GM23338 (cell line): Measurements from ENCODE around the gene BTBD1. TPM values are rescaled to one million over a fixed set of nuclear protein-coding genes. Genes with fewer than 3 reads are reported as not detected.
"Not testable (repeated sequence)": the region's sequence is repeated elsewhere in the genome, so short reads cannot be mapped to it uniquely, and the experiment has no call there.

Experiments
- ATAC-seq: fragments of 200-7000 bp; cut with Tn5 transposase; 3 replicates; pipeline ENCODE4 v1.9.1; 2020
- DNase-seq: peaks from one replicate; pipeline ENCODE4 v3.0.0-alpha.2; 2015; ENCODE audit warnings: low spot score
- H2AFZ ChIP-seq: fragments of 200-600 bp; sonication (generic); 2 replicates; pipeline ENCODE4 v1.8.0; 2016; ENCODE audit warnings: antibody characterized with exemption, mild to moderate bottlenecking, moderate library complexity
- H3F3A ChIP-seq: fragments of 200-600 bp; sonication (generic); replicated peaks from 2 replicates; pipeline ENCODE4 v1.8.0; 2017; ENCODE audit warnings: antibody characterized with exemption, mixed run types, low read depth
- H3K27ac ChIP-seq: fragments of 200-600 bp; sonication (generic); 2 replicates; pipeline ENCODE4 v1.6.1; 2016; ENCODE audit warnings: low read depth
- H3K27me3 ChIP-seq: fragments of 200-600 bp; sonication (generic); 2 replicates; pipeline ENCODE4 v1.8.0; 2016; ENCODE audit warnings: mild to moderate bottlenecking, mixed run types, moderate library complexity; ENCODE audit not compliant: insufficient read depth
- H3K36me3 ChIP-seq: fragments of 200-600 bp; sonication (generic); 2 replicates; pipeline ENCODE4 v1.8.0; 2016; ENCODE audit warnings: mild to moderate bottlenecking; ENCODE audit not compliant: insufficient read depth
- H3K4me1 ChIP-seq: fragments of 200-600 bp; sonication (generic); 2 replicates; pipeline ENCODE4 v1.8.0; 2016; ENCODE audit warnings: mild to moderate bottlenecking, moderate library complexity; ENCODE audit not compliant: insufficient read depth
- H3K4me2 ChIP-seq: fragments of 200-600 bp; sonication (generic); 2 replicates; pipeline ENCODE4 v1.7.1; 2017; ENCODE audit warnings: mixed run types
- H3K4me3 ChIP-seq: fragments of 200-600 bp; sonication (generic); 2 replicates; pipeline ENCODE4 v1.6.1; 2016; ENCODE audit warnings: mixed run types
- H3K79me2 ChIP-seq: fragments of 200-600 bp; sonication (generic); replicated peaks from 2 replicates; pipeline ENCODE4 v1.8.0; 2017; ENCODE audit warnings: mild to moderate bottlenecking; ENCODE audit not compliant: insufficient read depth
- H3K9me2 ChIP-seq: fragments of 200-600 bp; sonication (generic); 2 replicates; pipeline ENCODE4 v1.8.0; 2017; ENCODE audit not compliant: insufficient read depth
- H4K20me1 ChIP-seq: fragments of 200-600 bp; sonication (generic); replicated peaks from 2 replicates; pipeline ENCODE4 v1.8.0; 2017; ENCODE audit warnings: mild to moderate bottlenecking; ENCODE audit not compliant: insufficient read depth
- H3K27ac Mint-ChIP-seq: 2 replicates; pipeline ENCODE4 v1.8.0; 2020; ENCODE audit warnings: inconsistent platforms, mild to moderate bottlenecking, moderate library complexity, mixed read lengths
- H3K27me3 Mint-ChIP-seq: 3 replicates; pipeline ENCODE4 v1.8.0; 2022; ENCODE audit warnings: low read depth, mild to moderate bottlenecking, moderate library complexity, mixed read lengths, inconsistent platforms; ENCODE audit not compliant: insufficient read depth, poor library complexity
- H3K36me3 Mint-ChIP-seq: 3 replicates; pipeline ENCODE4 v1.8.0; 2021; ENCODE audit warnings: low read depth, mild to moderate bottlenecking, inconsistent platforms, moderate library complexity, mixed read lengths
- H3K4me1 Mint-ChIP-seq: 3 replicates; pipeline ENCODE4 v1.8.0; 2020; ENCODE audit warnings: mild to moderate bottlenecking, inconsistent platforms, mixed read lengths
- H3K4me3 Mint-ChIP-seq: 3 replicates; pipeline ENCODE4 v1.8.0; 2021; ENCODE audit warnings: moderate library complexity, mild to moderate bottlenecking, inconsistent platforms, mixed read lengths
- H3K9me3 Mint-ChIP-seq: 3 replicates; pipeline ENCODE4 v1.8.0; 2020; ENCODE audit warnings: moderate library complexity, mild to moderate bottlenecking, inconsistent platforms, mixed read lengths
- CREB1 ChIP-seq: fragments of 250-450 bp; sonication (Bioruptor Pico); IDR thresholded peaks from 2 replicates; pipeline ENCODE4 v1.5.0; 2020; ENCODE audit warnings: low read depth, mild to moderate bottlenecking, moderate library complexity
- ETS1 ChIP-seq: IDR thresholded peaks from 2 replicates; pipeline ENCODE4 v1.6.1; 2016; ENCODE audit warnings: antibody characterized with exemption
- JUNB ChIP-seq: IDR thresholded peaks from one replicate; pipeline ENCODE4 v1.6.1; 2016; ENCODE audit warnings: antibody characterized with exemption; ENCODE audit not compliant: unreplicated experiment
- POLR2AphosphoS5 ChIP-seq: IDR thresholded peaks from 2 replicates; pipeline ENCODE4 v1.6.1; 2016; ENCODE audit warnings: antibody characterized with exemption, low read depth
- polyA plus RNA-seq: library from polyadenylated mRNA; unstranded; fragments of >200 nt; fragmentation: Nextera tagmentation; extraction: Ambion mirVana; gene quantifications from 2 replicates; pipeline ENCODE4 v1.2.1, GENCODE V29; 2016
- total RNA-seq: library from RNA; depleted of rRNA; stranded (reverse); fragments of >200 nt; shearing (Covaris generic); gene quantifications from 2 replicates; pipeline ENCODE4 v1.2.3, GENCODE V29; 2014
- TF ChIP-seq, protein P1 (sequence below), 2 experiments: fragments of 200-600 bp in 1 of 2; sonication (generic) in 1 of 2; conservative IDR thresholded peaks; 2 replicates each; pipeline versions ENCODE4 v1.5.1 to v1.6.1; 2016 to 2017; ENCODE audit warnings: antibody characterized with exemption in 2 of 2, low read depth in 2 of 2, mild to moderate bottlenecking in 2 of 2, moderate library complexity in 1 of 2

The BTBD1 gene
- total and polyA plus RNA-seq, 2 experiments from 2014 or later, result 12.6 to 66.1 TPM

GRCh38 chr15:83087576-83087975, 20.5 kb upstream of the BTBD1 start:
- H3K27me3 Mint-ChIP-seq, result no peaks in the 10 kb centered on the region
- Histone ChIP-seq H3K4me1 (no peaks in the 10 kb centered on the region), H2AFZ (no peak overlapping the region), H4K20me1 (no peaks in the 10 kb centered on the region), H3K4me3 (no peak overlapping the region), H3K9me2 (peaks cover 7% of the 10 kb centered on the region; the same call in 1 of the 2 replicates), H3K4me2 (no peak overlapping the region), H3K27me3 (no peaks in the 10 kb centered on the region), H3K79me2 (no peaks in the 10 kb centered on the region), H3F3A (no peaks in the 10 kb centered on the region), H3K27ac (no peak overlapping the region), H3K36me3 (no peaks in the 10 kb centered on the region)
- ATAC-seq (no peak), DNase-seq (no peak)
- TF ChIP-seq CREB1, result no peak
- no peak for TF ChIP-seq ETS1
- no peak for TF ChIP-seq JUNB
- no peak for TF ChIP-seq POLR2AphosphoS5
- no peaks in the 10 kb centered on the region for H3K4me1 Mint-ChIP-seq
- H3K9me3 Mint-ChIP-seq, result no peaks in the 10 kb centered on the region
- H3K36me3 Mint-ChIP-seq, result no peaks in the 10 kb centered on the region
- H3K27ac Mint-ChIP-seq, result no peak overlapping the region
- H3K4me3 Mint-ChIP-seq, result no peak overlapping the region

DNA sequence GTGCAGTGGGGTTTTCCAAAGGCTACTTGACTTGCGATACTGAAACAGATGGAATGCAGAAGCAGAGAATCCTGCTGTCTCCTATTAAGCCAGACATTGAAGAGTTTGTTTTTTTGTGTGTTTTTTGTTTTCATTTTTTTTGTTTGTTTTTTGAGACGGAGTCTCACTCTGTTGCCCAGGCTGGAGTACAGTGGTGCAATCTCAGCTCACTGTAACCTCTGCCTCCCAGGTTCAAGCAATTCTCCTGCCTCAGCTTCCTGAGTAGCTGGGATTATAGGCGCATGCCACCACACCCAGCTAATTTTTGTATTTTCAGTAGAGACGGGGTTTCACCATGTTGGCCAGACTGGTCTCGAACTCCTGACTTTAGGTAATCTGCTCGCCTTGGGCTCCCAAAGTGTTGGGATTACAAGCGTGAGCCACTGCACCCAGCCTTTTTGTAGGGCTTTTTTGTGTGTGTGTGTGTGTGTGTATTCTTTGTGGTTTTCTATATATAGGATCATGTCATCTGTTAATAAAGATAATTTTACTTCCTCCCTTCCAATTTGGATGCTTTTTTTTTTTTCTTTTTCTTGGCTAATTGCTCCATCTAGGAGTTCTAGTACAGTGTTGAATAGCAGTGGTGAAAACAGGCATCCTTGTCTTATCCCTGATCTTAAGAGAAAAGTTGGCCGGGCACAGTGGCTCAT, 19.0 kb upstream of the BTBD1 start:
- not testable (repeated sequence) for H2AFZ ChIP-seq, H3K27ac Mint-ChIP-seq, ATAC-seq, H4K20me1 ChIP-seq, H3K36me3 Mint-ChIP-seq, H3K4me1 Mint-ChIP-seq, H3K9me3 Mint-ChIP-seq, H3F3A ChIP-seq, H3K9me2 ChIP-seq, DNase-seq, H3K4me2 ChIP-seq, H3K79me2 ChIP-seq, H3K27me3 Mint-ChIP-seq, H3K36me3 ChIP-seq, H3K4me3 Mint-ChIP-seq, H3K4me3 ChIP-seq, H3K27ac ChIP-seq, H3K27me3 ChIP-seq, H3K4me1 ChIP-seq

GRCh38 chr15:83085461-83085860, 18.4 kb upstream of the BTBD1 start:
- not testable (repeated sequence) for H3K27ac ChIP-seq, DNase-seq, H2AFZ ChIP-seq, H3K4me3 ChIP-seq, H3F3A ChIP-seq, H3K36me3 Mint-ChIP-seq, H3K79me2 ChIP-seq, H3K4me1 Mint-ChIP-seq, H3K27me3 Mint-ChIP-seq, H4K20me1 ChIP-seq, H3K27ac Mint-ChIP-seq, H3K4me1 ChIP-seq, H3K9me3 Mint-ChIP-seq, H3K4me3 Mint-ChIP-seq, H3K36me3 ChIP-seq, H3K9me2 ChIP-seq, H3K4me2 ChIP-seq, H3K27me3 ChIP-seq
- TF ChIP-seq, protein P1, sequence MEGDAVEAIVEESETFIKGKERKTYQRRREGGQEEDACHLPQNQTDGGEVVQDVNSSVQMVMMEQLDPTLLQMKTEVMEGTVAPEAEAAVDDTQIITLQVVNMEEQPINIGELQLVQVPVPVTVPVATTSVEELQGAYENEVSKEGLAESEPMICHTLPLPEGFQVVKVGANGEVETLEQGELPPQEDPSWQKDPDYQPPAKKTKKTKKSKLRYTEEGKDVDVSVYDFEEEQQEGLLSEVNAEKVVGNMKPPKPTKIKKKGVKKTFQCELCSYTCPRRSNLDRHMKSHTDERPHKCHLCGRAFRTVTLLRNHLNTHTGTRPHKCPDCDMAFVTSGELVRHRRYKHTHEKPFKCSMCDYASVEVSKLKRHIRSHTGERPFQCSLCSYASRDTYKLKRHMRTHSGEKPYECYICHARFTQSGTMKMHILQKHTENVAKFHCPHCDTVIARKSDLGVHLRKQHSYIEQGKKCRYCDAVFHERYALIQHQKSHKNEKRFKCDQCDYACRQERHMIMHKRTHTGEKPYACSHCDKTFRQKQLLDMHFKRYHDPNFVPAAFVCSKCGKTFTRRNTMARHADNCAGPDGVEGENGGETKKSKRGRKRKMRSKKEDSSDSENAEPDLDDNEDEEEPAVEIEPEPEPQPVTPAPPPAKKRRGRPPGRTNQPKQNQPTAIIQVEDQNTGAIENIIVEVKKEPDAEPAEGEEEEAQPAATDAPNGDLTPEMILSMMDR (conservative IDR thresholded peaks at IDR 0.05; ENCODE audit: low read depth in 2 of 2), result peak; percentile 47 to 51
- peak; percentile 49 for ATAC-seq
